Measurements from ENCODE around the gene ISG15. TPM values are rescaled to one million over a fixed set of nuclear protein-coding genes. Genes with fewer than 3 reads are reported as not detected.
A peak's percentile ranks its signal among the peaks of the same experiment; 100 is the strongest.

ISG15 gene
- total and polyA plus RNA-seq, 2 of the 13 experiments (the other 11 are each of a cell fraction or from before 2014, with no cell fraction given), result 42.1 to 54.9 TPM

GRCh38 chr1:1042835-1043234 lies 29.5 kb downstream of the ISG15 start:
- H3K9ac ChIP-seq (ENCODE audit: insufficient read depth, low read depth, low read length), result no peak overlapping the region
- no peak for FAIRE-seq
- H3K27me3 ChIP-seq (ENCODE audit: control insufficient read depth in 1 of 2, insufficient read depth in 2 of 2, low read length in 2 of 2), result no peaks in the 10 kb centered on the region
- H3K36me3 ChIP-seq (replicated peaks in 1 of 2; ENCODE audit: control insufficient read depth in 1 of 2, insufficient read depth in 2 of 2, low read length in 2 of 2), result peaks cover 39 to 68% of the 10 kb centered on the region in 2 experiments; a peak in 4 of 5 replicates
- TF ChIP-seq, protein P1, sequence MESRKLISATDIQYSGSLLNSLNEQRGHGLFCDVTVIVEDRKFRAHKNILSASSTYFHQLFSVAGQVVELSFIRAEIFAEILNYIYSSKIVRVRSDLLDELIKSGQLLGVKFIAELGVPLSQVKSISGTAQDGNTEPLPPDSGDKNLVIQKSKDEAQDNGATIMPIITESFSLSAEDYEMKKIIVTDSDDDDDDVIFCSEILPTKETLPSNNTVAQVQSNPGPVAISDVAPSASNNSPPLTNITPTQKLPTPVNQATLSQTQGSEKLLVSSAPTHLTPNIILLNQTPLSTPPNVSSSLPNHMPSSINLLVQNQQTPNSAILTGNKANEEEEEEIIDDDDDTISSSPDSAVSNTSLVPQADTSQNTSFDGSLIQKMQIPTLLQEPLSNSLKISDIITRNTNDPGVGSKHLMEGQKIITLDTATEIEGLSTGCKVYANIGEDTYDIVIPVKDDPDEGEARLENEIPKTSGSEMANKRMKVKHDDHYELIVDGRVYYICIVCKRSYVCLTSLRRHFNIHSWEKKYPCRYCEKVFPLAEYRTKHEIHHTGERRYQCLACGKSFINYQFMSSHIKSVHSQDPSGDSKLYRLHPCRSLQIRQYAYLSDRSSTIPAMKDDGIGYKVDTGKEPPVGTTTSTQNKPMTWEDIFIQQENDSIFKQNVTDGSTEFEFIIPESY (CRISPR knock-in tag; IDR thresholded peaks at IDR 0.05), result peak; percentile 74
- TF ChIP-seq KLF6 (CRISPR knock-in tag; IDR thresholded peaks at IDR 0.05), result no peak
- peak; percentile 8 for TF ChIP-seq AGO2 (optimal IDR thresholded peaks at IDR 0.05; ENCODE audit: low read depth, low read length)
- no peaks in the 10 kb centered on the region for H3K9me3 ChIP-seq (ENCODE audit: low read length)
- no peak overlapping the region for H3K4me3 ChIP-seq (replicated peaks in 1 of 3; ENCODE audit: insufficient read depth in 1 of 3, low read depth in 2 of 3, low read length in 3 of 3)
- peaks cover 10% of the 10 kb centered on the region; the same call in 1 of the 2 replicates for H4K20me1 ChIP-seq (ENCODE audit: insufficient read depth, low read length)
- H3K79me2 ChIP-seq (ENCODE audit: insufficient read depth, low read length), result peaks cover 11% of the 10 kb centered on the region
- H3K4me2 ChIP-seq (ENCODE audit: low read depth, low read length), result no peak overlapping the region
- no peak overlapping the region for H2AFZ ChIP-seq (ENCODE audit: low read length)
- in situ Hi-C loops (cut with HindIII; ENCODE audit: extremely low pct_ligation_motif_present, low pct_unique_long_range_greater_than_20kb) (no loop called here), intact Hi-C loops (cut with micrococcal nuclease; ENCODE audit: unreplicated experiment) (no loop called here)
- BruUV-seq (replicated peaks), result no TSS peak
- POLR2A ChIA-PET, result no interaction called here
- peaks cover 11% of the 10 kb centered on the region for H3K4me1 ChIP-seq (ENCODE audit: insufficient read depth, low read length)
- CTCF ChIA-PET (ENCODE audit: low intra/inter-chr PET ratio, low total read pairs), result no interaction called here
- ATAC-seq, result no peak
- WGBS (ENCODE audit: low lambda C conversion rate), result 99% methylated on average over 10 of the region's 10 CpGs
- H3K27ac ChIP-seq (ENCODE audit: extremely low read length, insufficient read depth, low read length), result no peak overlapping the region
- DNase-seq (ENCODE audit: low spot score), result no peak

DNA sequence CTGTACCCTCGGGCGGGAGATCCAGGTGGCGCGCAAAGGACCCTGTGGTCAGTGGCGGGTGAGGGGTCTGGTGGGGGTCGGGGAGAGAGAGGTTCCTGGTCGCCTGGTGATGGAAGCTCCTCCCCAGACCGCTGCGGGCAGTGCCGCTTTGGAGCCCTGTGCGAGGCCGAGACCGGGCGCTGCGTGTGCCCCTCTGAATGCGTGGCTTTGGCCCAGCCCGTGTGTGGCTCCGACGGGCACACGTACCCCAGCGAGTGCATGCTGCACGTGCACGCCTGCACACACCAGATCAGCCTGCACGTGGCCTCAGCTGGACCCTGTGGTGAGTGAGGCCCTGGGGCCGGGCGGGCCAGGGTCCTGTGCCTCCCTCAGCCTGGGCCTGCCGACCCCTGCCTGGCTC lies 30.1 kb downstream of the ISG15 start:
- POLR2A ChIA-PET, result no interaction called here
- in situ Hi-C loops (cut with HindIII; ENCODE audit: extremely low pct_ligation_motif_present, low pct_unique_long_range_greater_than_20kb), result no loop called here
- Histone ChIP-seq H4K20me1 (ENCODE audit: insufficient read depth, low read length) (peaks cover 5% of the 10 kb centered on the region; the same call in 1 of the 2 replicates), H3K79me2 (ENCODE audit: insufficient read depth, low read length) (peaks cover 8% of the 10 kb centered on the region), H2AFZ (ENCODE audit: low read length) (no peak overlapping the region), H3K9me3 (ENCODE audit: low read length) (no peaks in the 10 kb centered on the region), H3K36me3 (replicated peaks in 1 of 2; ENCODE audit: control insufficient read depth in 1 of 2, insufficient read depth in 2 of 2, low read length in 2 of 2) (peaks cover 40 to 66% of the 10 kb centered on the region in 2 experiments; a peak in 4 of 5 replicates), H3K27me3 (ENCODE audit: control insufficient read depth in 1 of 2, insufficient read depth in 2 of 2, low read length in 2 of 2) (no peaks in the 10 kb centered on the region), H3K27ac (ENCODE audit: extremely low read length, insufficient read depth, low read length) (no peak overlapping the region), H3K4me3 (replicated peaks in 1 of 3; ENCODE audit: insufficient read depth in 1 of 3, low read depth in 2 of 3, low read length in 3 of 3) (no peak overlapping the region), H3K9ac (ENCODE audit: insufficient read depth, low read depth, low read length) (no peak overlapping the region), H3K4me2 (ENCODE audit: low read depth, low read length) (no peak overlapping the region), H3K4me1 (ENCODE audit: insufficient read depth, low read length) (peaks cover 6% of the 10 kb centered on the region)
- TF ChIP-seq FOXK2 (IDR thresholded peaks at IDR 0.05), result no peak
- TF ChIP-seq NPAS2 (CRISPR knock-in tag; IDR thresholded peaks at IDR 0.05; ENCODE audit: borderline replicate concordance), result no peak
- TF ChIP-seq ZNF530 (CRISPR knock-in tag; IDR thresholded peaks at IDR 0.05; ENCODE audit: low read depth), result no peak
- TF ChIP-seq CAMTA2 (CRISPR knock-in tag; IDR thresholded peaks at IDR 0.05; ENCODE audit: borderline replicate concordance), result no peak
- TF ChIP-seq ZNF792 (CRISPR knock-in tag; IDR thresholded peaks at IDR 0.05), result no peak
- no peak for TF ChIP-seq CHD2 (IDR thresholded peaks at IDR 0.05; ENCODE audit: low read depth, low read length)
- no TSS peak for BruUV-seq (replicated peaks)
- FAIRE-seq (no peak), ATAC-seq (no peak), DNase-seq (ENCODE audit: low spot score) (no peak)
- no CpG with 5 or more reads among the region's 27 CpGs for WGBS (ENCODE audit: low lambda C conversion rate)
- CTCF ChIA-PET (ENCODE audit: low intra/inter-chr PET ratio, low total read pairs), result no interaction called here
- intact Hi-C loops (cut with micrococcal nuclease; ENCODE audit: unreplicated experiment), result no loop called here

Data from HepG2 (cell line).